AG10803 (cell line): ENCODE measurements around the gene ANKRD1.

Experiments used
- DNase-seq: peaks from one replicate; pipeline ENCODE4 v3.0.0; 2010; ENCODE audit warnings: low read depth
- H3K4me3 ChIP-seq: 2 replicates; pipeline ENCODE4 v1.5.1; 2011; ENCODE audit warnings: mild to moderate bottlenecking, low read length, control low read depth
- TF ChIP-seq, protein P1 (sequence below): conservative IDR thresholded peaks from 2 replicates; pipeline ENCODE4 v1.5.1; 2011; ENCODE audit warnings: mild to moderate bottlenecking, low read length, control low read depth, inconsistent platforms

Gene ANKRD1

GRCh38 chr10:90920986-90921666 lies at the start of gene ANKRD1:
TSS of gene ANKRD1 (minus strand) at chr10:90921087. CDS start at chr10:90921027, 60 bp downstream.
- peak; percentile 90 for DNase-seq
- TF ChIP-seq, protein P1, sequence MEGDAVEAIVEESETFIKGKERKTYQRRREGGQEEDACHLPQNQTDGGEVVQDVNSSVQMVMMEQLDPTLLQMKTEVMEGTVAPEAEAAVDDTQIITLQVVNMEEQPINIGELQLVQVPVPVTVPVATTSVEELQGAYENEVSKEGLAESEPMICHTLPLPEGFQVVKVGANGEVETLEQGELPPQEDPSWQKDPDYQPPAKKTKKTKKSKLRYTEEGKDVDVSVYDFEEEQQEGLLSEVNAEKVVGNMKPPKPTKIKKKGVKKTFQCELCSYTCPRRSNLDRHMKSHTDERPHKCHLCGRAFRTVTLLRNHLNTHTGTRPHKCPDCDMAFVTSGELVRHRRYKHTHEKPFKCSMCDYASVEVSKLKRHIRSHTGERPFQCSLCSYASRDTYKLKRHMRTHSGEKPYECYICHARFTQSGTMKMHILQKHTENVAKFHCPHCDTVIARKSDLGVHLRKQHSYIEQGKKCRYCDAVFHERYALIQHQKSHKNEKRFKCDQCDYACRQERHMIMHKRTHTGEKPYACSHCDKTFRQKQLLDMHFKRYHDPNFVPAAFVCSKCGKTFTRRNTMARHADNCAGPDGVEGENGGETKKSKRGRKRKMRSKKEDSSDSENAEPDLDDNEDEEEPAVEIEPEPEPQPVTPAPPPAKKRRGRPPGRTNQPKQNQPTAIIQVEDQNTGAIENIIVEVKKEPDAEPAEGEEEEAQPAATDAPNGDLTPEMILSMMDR: no peak
- no peak within 1 kb of the TSS for H3K4me3 ChIP-seq

DNA sequence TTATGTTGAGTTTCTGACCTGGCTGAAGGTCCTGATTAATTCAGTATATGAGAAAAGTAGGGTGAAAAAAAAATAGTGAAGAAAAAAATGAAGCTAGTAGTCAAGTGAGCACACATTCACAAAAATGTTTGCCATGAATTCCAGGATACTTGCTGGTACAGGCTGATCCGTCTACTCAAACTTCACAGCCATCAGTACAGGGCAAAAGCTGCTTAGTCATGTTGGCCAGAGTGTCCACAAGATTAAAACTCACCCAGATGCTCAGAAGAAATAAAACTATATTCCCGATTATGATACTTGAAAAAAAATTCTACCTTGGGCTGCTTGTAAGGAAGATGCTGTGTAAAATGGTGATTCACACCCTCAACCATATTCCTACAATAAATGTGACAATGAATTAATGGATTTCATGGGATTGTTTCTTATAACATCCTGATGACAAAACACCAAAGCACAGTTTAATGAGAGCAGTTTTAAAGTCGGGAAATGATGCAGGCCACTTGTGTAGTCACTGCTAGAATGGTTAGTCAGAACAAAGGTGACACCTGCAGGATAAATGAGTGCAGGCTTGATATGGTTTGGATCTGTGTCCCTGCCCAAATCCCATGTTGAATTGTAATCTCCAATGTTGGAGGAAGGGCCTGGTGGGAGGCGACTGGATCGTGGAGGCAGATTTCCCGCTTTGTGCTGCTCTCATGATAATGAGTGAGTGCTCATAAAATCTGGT lies 49.2 kb upstream of the ANKRD1 start:
- peak; percentile 83 for DNase-seq
- TF ChIP-seq, protein P1: no peak; the same call in 1 of the 2 replicates
- H3K4me3 ChIP-seq: no peak overlapping the region

DNA sequence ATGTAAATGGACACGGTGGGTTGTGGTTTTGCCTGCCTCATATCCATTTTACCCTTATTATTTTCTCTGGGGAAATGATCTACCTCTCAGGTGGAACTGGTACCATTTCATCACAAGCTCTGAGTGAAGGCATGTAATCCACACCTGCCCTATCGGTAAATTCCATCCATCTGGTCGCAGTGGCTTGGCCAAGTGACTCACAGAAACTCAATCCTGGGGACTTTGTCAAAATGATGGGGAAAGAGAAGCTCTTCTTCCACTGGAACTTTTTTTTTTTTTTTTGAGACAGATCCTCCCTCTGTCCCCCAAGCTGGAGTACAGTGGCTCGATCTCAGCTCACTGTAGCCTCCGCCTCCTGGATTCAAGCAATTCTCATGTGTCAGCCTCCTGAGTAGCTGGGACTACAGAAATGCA lies 48.2 kb upstream of the ANKRD1 start:
- DNase-seq: peak; percentile 24
- TF ChIP-seq, protein P1: no peak
- H3K4me3 ChIP-seq: no peak overlapping the region

- peak; percentile 91 for DNase-seq
- H3K4me3 ChIP-seq: no peak overlapping the region
- TF ChIP-seq, protein P1: peak; percentile 16; the same call in 1 of the 2 replicates
Observed at GRCh38 chr10:90968328-90969081, 47.6 kb upstream of the ANKRD1 start.

- no peak for DNase-seq
- no peak overlapping the region for H3K4me3 ChIP-seq
- TF ChIP-seq, protein P1: no peak
Observed at GRCh38 chr10:90967865-90968264, 47.0 kb upstream of the ANKRD1 start.

- H3K4me3 ChIP-seq: no peak overlapping the region
- no peak for DNase-seq
- TF ChIP-seq, protein P1: no peak
Observed at GRCh38 chr10:90966146-90966545, 45.3 kb upstream of the ANKRD1 start.
